ENCODE data around the gene SLX4IP.

Gene SLX4IP

DNA sequence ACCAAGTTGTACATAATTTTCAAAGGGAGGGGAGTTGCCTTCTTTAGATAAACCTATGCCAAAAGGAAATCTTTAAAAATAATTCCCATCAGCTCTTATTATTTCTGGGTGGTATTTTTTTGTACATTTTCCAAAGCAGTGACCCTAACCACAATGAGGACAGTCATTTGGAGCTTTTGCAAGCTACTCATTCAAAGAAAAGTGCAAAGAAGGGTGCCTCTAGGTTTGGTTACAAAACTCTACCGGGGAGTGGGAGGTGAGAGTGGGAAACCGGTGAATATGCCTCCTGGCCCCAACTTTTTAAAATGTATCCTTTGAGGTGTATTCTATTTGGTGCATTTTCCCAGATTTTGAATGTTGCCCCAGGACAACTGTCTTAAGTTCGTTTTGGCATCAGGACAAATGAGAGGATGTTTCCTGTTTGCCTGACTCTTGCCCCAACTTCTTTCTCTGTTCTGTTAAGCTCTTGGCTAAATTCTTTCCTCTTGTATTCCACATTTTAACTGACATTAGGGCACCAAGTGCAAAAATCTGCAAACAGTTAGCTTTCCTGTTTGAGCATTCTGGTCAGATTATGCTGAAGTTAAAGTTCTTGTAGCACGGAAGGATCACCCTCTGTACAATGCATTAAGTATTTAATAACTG lies 78.9 kb downstream of the SLX4IP start:
- Histone ChIP-seq H3K27me3 (ENCODE audit: insufficient read depth, low read depth) (no peaks in the 10 kb centered on the region), H3K36me3 (ENCODE audit: insufficient read depth) (no peaks in the 10 kb centered on the region), H3K79me2 (ENCODE audit: insufficient read depth, low read depth) (no peaks in the 10 kb centered on the region), H3K4me3 (IDR thresholded peaks at IDR 0.05; ENCODE audit: insufficient read depth, low read depth, low read length) (no peak overlapping the region), H3K9ac (no peak overlapping the region), H3K27ac (no peak overlapping the region), H3K4me1 (ENCODE audit: low read depth, poor library complexity, severe bottlenecking) (peaks cover 29% of the 10 kb centered on the region), H2AFZ (ENCODE audit: low read depth) (no peak overlapping the region), H3K4me2 (no peak overlapping the region), H4K20me1 (ENCODE audit: insufficient read depth) (no peaks in the 10 kb centered on the region)
- TF ChIP-seq, protein P1, sequence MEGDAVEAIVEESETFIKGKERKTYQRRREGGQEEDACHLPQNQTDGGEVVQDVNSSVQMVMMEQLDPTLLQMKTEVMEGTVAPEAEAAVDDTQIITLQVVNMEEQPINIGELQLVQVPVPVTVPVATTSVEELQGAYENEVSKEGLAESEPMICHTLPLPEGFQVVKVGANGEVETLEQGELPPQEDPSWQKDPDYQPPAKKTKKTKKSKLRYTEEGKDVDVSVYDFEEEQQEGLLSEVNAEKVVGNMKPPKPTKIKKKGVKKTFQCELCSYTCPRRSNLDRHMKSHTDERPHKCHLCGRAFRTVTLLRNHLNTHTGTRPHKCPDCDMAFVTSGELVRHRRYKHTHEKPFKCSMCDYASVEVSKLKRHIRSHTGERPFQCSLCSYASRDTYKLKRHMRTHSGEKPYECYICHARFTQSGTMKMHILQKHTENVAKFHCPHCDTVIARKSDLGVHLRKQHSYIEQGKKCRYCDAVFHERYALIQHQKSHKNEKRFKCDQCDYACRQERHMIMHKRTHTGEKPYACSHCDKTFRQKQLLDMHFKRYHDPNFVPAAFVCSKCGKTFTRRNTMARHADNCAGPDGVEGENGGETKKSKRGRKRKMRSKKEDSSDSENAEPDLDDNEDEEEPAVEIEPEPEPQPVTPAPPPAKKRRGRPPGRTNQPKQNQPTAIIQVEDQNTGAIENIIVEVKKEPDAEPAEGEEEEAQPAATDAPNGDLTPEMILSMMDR (conservative IDR thresholded peaks at IDR 0.05; ENCODE audit: low read depth, low read length) = no peak

DNA sequence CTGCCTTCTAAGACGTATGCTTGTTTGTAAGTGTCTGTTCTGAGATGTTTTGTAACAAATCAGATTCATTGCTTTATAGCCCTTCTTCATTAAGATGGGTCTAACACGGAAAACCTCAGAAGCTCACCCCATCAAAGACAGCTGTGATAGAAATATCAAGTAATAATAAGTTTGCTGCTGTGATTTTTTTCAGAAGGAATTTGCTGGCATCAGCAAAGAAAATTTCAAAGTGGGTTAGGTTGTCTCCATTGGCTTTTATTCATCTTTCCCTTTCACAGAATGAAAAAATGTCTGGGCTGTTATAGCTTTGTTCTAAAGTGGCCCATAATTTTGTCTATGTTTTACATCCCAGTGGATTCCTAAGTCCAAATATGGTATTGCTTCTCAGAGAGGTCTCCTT lies 81.4 kb downstream of the SLX4IP start:
- Histone ChIP-seq H3K9ac (no peak overlapping the region), H3K27ac (no peak overlapping the region), H3K4me2 (no peak overlapping the region), H3K27me3 (ENCODE audit: insufficient read depth, low read depth) (no peaks in the 10 kb centered on the region), H4K20me1 (ENCODE audit: insufficient read depth) (no peaks in the 10 kb centered on the region), H3K4me1 (ENCODE audit: low read depth, poor library complexity, severe bottlenecking) (peaks cover 21% of the 10 kb centered on the region), H3K36me3 (ENCODE audit: insufficient read depth) (no peaks in the 10 kb centered on the region), H3K4me3 (IDR thresholded peaks at IDR 0.05; ENCODE audit: insufficient read depth, low read depth, low read length) (no peak overlapping the region), H3K79me2 (ENCODE audit: insufficient read depth, low read depth) (no peaks in the 10 kb centered on the region), H2AFZ (ENCODE audit: low read depth) (no peak overlapping the region)
- TF ChIP-seq, protein P1 (conservative IDR thresholded peaks at IDR 0.05; ENCODE audit: low read depth, low read length) = no peak

DNA sequence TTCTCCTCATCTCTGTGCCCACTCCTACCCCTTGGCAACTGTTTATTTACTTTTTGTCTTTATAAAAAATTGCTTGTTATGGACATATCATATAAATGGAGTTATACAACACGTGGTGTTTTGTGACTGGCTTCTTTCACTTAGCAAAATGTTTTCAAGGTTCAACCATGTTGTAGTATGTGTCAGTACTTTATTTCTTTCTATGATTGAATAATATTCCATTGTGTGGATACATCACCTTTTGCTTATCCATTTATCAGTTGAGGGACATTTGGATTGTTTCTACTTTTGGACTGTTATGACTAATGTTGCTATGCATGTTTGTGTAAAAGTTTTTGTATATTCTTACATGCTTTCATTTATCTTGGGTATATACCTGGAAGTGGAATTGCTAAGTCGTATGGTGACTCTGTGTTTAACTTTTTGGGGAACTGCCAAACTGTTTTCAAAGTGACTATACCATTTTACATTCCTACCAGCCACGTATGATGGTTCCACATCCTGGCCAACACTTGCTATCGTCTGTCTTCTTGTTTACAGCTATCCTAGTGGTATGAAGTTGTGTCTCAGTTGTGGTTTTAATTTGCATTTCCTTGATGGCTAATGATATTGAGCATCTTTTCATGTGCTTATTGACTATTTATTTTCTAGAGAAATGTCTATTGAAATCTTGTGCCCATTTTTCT lies 84.4 kb downstream of the SLX4IP start:
- Histone ChIP-seq H3K4me1 (ENCODE audit: low read depth, poor library complexity, severe bottlenecking) (peaks cover 12% of the 10 kb centered on the region), H4K20me1 (ENCODE audit: insufficient read depth) (no peaks in the 10 kb centered on the region), H3K9ac (no peak overlapping the region), H2AFZ (ENCODE audit: low read depth) (no peak overlapping the region), H3K4me3 (IDR thresholded peaks at IDR 0.05; ENCODE audit: insufficient read depth, low read depth, low read length) (no peak overlapping the region), H3K27ac (no peak overlapping the region), H3K4me2 (no peak overlapping the region), H3K27me3 (ENCODE audit: insufficient read depth, low read depth) (no peaks in the 10 kb centered on the region), H3K79me2 (ENCODE audit: insufficient read depth, low read depth) (no peaks in the 10 kb centered on the region), H3K36me3 (ENCODE audit: insufficient read depth) (no peaks in the 10 kb centered on the region)
- TF ChIP-seq, protein P1 (conservative IDR thresholded peaks at IDR 0.05; ENCODE audit: low read depth, low read length) = no peak

DNA sequence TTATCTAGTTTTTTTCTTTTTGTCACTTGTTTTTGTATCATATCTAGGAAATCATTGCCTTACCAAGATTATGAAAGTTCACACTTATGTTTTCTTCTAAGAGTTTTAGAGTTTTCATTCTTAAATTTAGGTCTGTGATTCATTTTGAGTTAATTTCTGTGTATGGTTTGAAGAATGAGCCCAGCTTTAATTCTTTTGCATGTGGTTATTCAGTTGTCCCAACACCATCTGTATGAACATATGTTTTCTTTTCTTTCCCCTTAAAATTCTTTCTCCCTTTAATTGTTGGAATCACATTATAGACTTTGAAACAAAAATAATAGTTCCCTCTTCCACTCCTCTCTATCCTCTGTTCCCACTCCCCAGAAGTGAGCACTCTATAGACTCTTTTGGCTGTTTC lies 85.4 kb downstream of the SLX4IP start:
- H3K27ac ChIP-seq = no peak overlapping the region
- no peak overlapping the region for H3K9ac ChIP-seq
- no peak overlapping the region for H3K4me2 ChIP-seq

More for the DNA sequence above, 85.4 kb downstream of the SLX4IP start:
- Histone ChIP-seq H3K36me3 (ENCODE audit: insufficient read depth) (no peaks in the 10 kb centered on the region), H4K20me1 (ENCODE audit: insufficient read depth) (no peaks in the 10 kb centered on the region), H3K27me3 (ENCODE audit: insufficient read depth, low read depth) (no peaks in the 10 kb centered on the region), H3K4me1 (ENCODE audit: low read depth, poor library complexity, severe bottlenecking) (peaks cover 11% of the 10 kb centered on the region), H2AFZ (ENCODE audit: low read depth) (no peak overlapping the region), H3K4me3 (IDR thresholded peaks at IDR 0.05; ENCODE audit: insufficient read depth, low read depth, low read length) (no peak overlapping the region), H3K79me2 (ENCODE audit: insufficient read depth, low read depth) (no peaks in the 10 kb centered on the region)
- TF ChIP-seq, protein P1 (conservative IDR thresholded peaks at IDR 0.05; ENCODE audit: low read depth, low read length) = no peak

Data from KMS-11 (cell line).